NB4 (cell line): ENCODE measurements around the gene LUM.
"Not testable (repeated sequence)": the region's sequence is repeated elsewhere in the genome, so short reads cannot be mapped to it uniquely, and the experiment has no call there.

Source experiments
- DNase-seq: peaks from one replicate; pipeline ENCODE4 v3.0.0; 2010; ENCODE audit warnings: low read depth
- H3K4me3 ChIP-seq: one replicate; pipeline ENCODE4 v1.5.1; 2011; ENCODE audit warnings: mild to moderate bottlenecking, low read depth, low read length, moderate library complexity
- CTCF ChIP-seq: IDR thresholded peaks from one replicate; pipeline ENCODE4 v1.5.1; 2012; ENCODE audit warnings: low read depth, low read length
- MAX ChIP-seq: IDR thresholded peaks from 2 replicates; pipeline ENCODE4 v1.6.1; 2011; ENCODE audit warnings: low read depth, low read length
- MYC ChIP-seq: IDR thresholded peaks from 2 replicates; pipeline ENCODE4 v1.6.1; 2011; ENCODE audit warnings: low read depth, low read length
- POLR2A ChIP-seq: IDR thresholded peaks from 2 replicates; pipeline ENCODE4 v1.6.1; 2011; ENCODE audit warnings: mild to moderate bottlenecking; ENCODE audit not compliant: insufficient read length; ENCODE audit errors: extremely low read depth

The LUM gene

GRCh38 chr12:91094957-91095356, 16.3 kb downstream of the LUM start:
- TF ChIP-seq CTCF: no peak
- TF ChIP-seq MAX: no peak
- no peak for TF ChIP-seq POLR2A
- TF ChIP-seq MYC: no peak
- no peak for DNase-seq
- no peak overlapping the region for H3K4me3 ChIP-seq

GRCh38 chr12:91094032-91094662, 17.1 kb downstream of the LUM start:
- no peak for DNase-seq
- TF ChIP-seq CTCF: no peak
- no peak for TF ChIP-seq POLR2A
- TF ChIP-seq MYC: no peak
- no peak for TF ChIP-seq MAX
- H3K4me3 ChIP-seq: no peak overlapping the region

GRCh38 chr12:91093341-91093740, 18.0 kb downstream of the LUM start:
- no peak for TF ChIP-seq MAX
- TF ChIP-seq MYC: no peak
- no peak for TF ChIP-seq CTCF
- no peak for TF ChIP-seq POLR2A
- no peak for DNase-seq
- H3K4me3 ChIP-seq: no peak overlapping the region

GRCh38 chr12:91091916-91092715, 19.2 kb downstream of the LUM start:
- DNase-seq: no peak
- H3K4me3 ChIP-seq: no peak overlapping the region
- TF ChIP-seq CTCF (no peak), POLR2A (no peak), MYC (no peak)

- H3K4me3 ChIP-seq, DNase-seq: not testable (repeated sequence)
Measured at GRCh38 chr12:91089953-91090352, 21.3 kb downstream of the LUM start.

- no peak for DNase-seq
- TF ChIP-seq MYC (no peak), MAX (no peak), CTCF (no peak), POLR2A (no peak)
- H3K4me3 ChIP-seq: no peak overlapping the region
Measured at GRCh38 chr12:91080041-91080440, 31.3 kb downstream of the LUM start.
